ENCODE data around the gene AADACL3.
"Not testable (repeated sequence)": the region's sequence is repeated elsewhere in the genome, so short reads cannot be mapped to it uniquely, and the experiment has no call there.

The AADACL3 gene

DNA sequence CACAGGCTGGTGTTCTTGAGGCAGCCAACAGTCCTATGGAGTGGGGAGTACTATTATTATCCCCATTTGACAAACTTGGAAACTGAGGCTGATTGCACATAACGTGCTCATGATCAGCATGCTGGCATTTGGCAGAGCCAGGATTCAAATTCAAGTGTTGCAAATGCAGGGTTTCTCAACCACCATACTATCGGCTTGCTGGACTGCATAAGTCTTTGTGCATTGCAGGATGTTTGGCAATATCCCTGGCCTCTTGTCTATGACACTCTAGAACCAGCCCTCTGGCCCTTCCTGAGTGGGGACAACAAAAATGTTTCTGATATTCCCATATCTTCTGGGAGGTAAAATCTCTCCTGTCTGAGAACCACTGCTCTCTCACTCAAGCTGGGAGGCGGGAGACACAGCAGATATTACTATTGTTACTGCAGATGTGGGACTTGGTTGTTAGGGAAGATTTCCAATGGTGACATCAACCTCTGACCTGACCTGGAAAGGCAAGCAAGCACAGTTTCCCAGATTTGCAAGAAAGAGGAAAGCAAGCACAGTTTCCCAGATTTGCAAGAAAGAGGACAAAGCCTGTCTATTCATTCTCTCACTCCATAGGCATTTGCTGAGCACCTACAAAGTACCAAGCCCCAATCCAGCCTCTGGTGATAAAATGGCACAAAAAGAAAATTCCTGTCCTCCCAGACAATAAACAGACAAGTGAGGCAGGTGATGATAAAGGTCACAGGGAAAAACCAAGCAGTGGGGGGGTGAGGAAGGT, 1.0 kb upstream of the AADACL3 start:
- peak in 1 of 2 donors; percentile 7 for DNase-seq

DNA sequence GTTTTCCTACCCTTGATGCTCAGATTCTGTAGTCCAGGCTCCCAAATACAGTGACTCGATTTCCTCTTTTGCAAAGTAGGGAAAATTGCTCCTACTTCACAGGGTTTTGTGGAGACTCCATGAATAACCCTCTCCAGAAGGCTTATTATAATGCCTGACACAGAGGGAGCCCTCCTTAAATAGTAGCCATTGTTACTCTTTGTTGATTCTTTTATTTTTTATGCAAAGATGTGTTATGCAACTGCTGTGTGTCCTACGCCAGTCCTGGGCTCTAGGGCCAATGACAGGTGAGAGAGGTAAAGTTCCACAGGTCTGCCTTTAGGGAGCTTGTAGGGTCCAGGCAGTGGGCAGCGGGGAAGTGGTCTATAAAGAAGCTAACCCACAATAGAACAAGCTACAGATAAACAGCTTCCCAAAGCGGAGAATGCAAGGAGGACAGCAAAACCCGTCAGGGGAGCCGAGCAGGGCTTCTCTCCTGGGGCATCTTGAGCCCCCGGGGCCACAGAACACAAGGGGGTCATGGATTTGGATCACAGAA, 1.5 kb downstream of the AADACL3 start:
- DNase-seq, result no peak

DNA sequence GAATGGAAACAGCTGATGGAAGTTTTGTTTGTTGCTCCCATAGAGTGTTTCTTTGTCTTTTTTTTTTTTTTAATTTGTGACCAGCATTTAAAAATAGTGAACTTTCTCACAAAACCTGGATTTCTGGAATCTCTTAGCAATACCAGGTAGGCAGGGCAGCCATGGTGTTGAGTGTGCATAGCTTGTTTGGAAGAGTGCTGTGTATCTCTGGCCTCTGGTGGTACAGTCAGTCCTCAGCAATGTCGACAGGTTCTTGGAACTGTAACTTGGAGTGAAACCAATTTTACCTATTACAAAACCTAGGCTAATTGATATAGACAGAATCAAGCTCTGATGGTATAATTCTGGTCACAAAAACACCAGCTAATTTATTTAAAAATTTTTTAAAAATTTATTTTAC, 6.7 kb downstream of the AADACL3 start:
- DNase-seq, result no peak

DNA sequence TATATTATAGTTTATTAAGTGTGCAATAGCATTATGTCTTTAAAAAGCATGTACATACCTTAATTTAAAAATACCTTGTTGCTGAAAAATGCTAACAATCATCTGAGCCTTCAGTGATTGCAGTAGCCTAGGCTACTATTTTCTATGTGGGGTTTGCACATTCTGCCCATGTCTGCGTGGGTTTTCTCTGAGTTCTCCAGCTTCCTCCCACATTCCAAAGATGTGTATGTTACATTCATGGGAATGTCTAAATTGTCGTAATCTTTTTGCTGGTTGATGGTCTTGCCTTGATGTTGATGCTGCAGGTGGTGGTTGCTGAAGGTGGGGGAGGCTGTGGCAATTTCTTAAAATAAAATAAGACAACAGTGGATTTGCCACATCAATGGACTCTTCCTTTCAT, 12.5 kb downstream of the AADACL3 start:
- no peak for DNase-seq

DNA sequence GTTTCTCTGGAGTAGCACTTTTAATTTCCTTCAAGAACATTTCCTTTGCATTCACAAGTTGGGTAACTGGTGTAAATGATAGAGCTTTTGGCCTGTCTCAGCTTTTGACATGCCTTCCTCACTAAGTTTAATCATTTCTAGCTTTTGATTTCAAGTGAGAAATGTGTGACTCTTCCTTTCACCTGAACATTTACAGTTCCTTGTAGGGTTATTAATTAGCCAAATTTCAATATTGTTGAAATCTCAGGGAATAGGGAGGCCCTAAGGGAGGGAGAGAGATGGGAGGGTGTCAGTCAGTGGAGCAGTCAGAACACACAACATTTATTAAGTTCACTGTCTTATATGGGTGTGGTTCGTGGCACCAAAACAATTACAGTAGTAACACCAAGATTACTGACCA, 14.2 kb downstream of the AADACL3 start:
- no peak for DNase-seq

DNA sequence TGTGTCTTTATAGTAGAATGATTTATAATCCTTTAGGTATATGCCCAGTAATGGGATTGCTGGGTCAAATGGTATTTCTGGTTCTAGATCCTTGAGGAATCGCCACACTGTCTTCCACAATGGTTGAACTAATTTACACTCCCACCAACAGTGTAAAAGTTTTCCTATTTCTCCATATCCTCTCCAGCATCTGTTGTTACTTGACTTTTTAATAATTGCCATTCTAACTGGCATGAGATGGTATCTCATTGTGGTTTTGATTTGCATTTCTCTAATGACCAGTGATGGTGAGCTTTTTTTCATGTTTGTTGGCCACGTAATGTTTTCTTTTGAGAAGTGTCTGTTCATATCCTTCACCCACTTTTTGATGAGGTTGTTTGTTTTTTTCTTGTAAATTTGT, 15.2 kb downstream of the AADACL3 start:
- not testable (repeated sequence) for DNase-seq

DNA sequence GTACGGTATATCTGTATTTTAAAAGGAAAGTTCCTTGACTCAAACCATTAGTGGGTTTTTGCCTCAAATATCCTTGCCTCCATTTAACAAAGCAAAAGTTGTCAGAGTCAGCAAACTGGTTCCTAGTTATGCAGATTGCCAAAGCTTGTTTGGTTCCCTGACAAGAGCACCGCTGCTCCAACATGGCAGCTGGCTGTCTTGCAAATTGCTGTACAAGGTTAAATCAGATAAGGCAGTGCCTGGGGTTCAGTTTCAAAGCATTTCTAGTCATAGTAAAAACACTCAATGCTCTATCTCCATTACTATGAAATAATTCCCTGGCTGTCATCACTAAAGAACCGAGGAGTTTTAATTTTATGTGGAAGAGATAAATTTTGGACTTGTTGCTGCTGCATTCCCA, 18.7 kb downstream of the AADACL3 start:
- no peak for DNase-seq

DNA sequence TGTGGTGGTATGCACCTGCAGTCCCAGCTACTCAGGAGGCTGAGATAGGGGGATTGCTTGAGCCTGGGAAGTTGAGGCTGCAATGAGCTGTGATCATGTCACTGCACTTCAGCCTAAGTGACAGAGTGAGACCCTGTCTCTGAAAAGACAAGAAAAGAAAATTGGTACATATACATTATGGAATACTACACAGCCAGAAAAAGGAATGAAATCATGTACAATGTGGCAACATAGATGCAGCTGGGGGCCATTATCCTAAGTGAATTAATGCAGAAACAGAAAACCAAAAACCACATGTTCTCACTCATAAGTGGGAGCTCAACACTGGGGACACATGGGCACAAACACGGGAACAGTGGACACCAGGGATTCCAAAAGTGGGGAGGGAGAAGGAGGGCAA, 23.0 kb downstream of the AADACL3 start:
- no peak for DNase-seq

DNA sequence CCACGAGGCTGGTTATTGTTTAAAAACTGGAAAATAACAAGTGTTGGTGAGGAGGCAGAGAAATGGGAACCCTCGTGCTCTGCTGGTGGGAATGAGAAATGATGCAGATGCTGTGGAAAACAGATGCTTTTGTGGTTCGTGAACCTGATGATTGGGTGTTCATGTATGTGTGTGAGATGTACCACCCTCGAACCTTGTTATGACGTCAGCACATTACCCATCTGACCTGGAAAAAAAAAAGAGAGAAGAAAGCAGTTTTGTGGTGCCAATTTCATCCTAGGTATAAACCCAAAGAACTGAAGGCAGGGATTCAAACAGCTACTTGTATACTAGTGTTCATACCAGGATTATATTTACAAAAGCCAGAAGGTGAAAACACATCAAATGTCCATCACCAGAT, 23.7 kb downstream of the AADACL3 start:
- no peak for DNase-seq

DNA sequence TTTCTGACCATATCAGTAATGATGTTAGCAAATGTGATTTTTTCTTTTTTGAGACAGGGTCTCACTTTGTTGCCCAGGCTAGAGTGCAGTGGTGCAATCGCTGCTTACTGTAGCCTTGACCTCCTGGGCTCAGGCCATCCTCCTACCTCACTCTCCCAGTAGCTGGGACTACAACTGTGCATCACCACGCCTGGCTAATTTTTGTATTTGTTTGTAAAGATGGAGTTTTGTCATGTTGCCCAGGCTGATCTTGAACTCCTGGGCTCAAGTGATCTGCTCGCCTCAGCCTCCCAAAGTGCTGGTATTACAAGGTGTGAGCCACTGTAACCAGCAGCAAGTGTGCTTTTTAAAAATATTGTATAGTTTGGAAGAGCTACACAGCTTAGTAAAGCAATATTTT, 26.0 kb downstream of the AADACL3 start:
- DNase-seq, result no peak

DNA sequence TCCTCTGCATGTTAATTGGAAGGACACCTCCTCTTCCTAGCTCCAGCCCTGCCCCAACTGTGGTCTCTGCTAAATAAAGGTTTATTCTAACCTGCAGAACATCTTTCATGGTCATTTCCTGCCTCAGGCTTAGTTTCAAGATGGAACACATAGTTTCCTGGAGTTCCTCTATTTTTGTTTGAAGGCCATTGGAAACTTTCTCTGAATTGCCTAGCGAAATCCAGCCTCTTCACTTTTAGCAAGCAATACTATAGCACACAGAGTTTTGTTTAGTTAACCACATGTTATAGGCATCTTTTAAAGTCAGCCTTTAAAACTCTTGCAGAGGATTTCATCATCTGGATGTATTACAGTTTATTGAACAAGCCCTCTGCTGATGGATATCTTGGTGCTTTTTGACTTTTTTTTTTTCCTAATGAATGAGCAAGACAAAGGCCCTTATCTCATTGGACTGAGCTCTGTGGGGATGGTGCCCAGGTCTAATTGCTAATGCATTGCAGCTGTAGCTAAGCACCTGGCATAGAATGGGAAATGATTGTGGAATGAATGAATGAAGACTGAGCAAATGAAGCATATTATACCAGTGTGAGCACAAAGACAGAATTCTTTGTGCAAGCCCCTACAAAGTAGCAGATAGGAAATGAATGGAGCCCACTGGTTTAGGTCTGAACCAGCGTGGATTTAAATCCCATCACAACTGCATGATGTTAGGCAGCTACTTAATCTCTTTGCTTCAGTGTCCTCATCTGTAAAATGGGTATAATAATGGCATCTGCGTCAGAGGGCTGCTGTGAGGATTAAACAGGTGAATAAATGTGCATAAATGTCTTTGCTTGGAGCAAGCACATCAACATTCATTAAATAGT, 29.4 kb downstream of the AADACL3 start:
- no peak for DNase-seq

DNA sequence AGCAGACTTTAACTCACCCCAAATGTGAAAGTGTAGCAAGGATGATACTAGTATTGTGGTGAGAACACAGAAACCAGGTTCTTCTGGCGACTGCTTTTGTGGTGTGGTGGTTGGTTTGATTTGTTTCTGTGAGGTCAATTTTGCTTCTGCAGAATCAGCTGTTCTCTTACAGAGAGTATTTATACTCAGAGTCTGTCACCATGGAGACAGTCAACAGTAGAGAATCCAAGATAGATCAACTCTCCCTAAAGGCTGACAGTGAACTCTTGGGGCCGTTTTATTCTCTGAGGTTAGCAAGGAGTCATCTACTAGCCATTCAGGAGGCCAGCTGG, 30.0 kb downstream of the AADACL3 start, which contains the start of gene CFAP107:
Gene CFAP107 (plus strand): TSS at position 209 of the 332 bp plus-strand sequence. CDS start 231 bp downstream, outside the sequence.
- no peak for DNase-seq

DNA sequence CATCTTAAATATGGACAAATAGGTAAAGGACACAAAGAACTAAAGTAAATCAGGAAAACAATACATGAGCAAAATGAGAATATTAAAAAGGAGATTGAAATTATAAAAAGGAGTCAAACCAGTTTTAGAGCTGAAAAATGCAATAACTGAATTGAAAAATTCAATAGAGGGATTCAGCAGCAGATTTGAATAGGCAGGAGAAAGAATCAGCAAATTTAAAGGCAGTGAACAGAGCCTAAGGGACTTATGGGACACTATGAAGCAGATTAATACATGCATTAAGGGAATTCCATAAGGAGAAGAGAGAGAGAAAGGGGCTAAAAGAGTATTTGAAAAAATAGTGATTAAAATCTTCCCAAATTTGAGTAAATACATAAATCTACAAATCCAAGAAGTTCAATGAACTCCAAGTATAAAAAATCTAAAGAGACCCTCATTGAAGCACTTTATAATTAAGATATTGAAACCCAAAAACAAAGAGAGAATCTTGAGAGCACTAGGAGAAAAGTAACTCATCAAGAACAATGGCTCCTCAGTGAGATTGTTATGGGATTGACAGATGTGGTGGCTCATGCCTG, 33.0 kb downstream of the AADACL3 start:
- no peak for DNase-seq

DNA sequence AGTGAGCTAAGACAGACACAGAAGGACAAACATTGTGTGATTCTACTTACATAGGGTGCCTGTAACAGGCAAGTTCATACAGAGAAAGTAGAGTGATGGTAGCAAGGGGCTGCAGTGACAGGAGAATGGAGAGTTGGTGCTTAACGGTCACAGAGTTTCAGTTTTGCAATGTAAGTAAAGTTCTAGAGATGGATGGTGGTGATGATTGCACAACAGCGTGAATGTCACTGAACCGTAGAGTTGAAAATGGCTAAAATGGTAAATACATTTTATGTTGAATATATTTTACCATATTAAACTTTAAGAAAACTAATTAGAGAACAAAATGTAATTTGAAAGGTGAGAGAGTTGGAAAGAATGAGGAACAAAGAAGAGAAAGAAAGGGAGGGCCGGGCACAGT, 38.8 kb downstream of the AADACL3 start:
- DNase-seq, result no peak

DNA sequence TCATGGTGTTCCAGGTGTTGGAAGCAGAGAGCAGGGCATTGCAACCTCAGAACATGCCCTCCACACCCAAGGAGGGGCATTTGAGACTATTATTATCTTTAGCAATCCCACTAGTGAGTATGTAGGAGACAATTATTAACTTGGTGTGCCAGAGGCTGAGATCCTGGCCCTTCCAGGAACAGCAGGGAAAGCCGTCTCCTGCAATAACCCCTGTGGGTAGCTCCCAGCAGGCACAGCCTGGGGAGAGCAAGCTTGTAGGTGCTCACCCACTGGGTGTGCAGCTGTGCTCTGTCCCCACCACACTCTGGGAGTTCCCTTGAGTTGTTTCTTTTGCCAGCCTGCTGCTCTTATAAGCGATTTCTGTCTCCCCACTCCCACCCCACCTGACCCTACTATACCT, 40.4 kb downstream of the AADACL3 start:
- no peak for DNase-seq

DNA sequence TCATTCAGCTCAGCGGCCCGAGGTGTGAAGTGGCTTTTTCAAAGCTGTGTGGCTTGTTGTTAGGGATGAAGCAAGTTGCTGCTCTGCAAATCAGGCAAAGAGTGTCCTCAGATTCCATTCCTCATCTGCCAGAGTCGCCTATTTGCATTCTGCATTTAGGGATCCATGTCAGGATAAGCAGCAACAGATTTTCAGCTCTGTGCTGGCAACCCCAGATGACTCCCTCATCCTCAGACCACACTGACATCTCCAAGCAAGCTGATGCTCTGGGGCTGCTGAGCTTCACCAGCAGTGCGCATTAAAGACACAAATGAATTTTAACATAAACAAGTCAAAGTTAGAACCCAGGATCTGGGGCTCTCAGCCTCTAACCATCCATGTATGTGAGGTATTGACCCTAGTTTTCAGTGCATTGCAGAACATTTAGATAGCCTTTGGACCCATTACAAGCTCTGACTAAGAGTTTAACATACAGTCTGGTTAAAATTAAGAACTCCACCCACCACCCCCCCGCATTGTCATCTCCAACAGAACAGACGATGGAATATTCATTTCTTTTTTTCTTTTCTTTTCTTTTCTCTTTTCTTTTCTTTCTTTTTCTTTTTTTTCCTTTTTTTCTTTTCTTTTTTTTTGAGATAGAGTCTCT, 41.0 kb downstream of the AADACL3 start:
- no peak for DNase-seq

DNA sequence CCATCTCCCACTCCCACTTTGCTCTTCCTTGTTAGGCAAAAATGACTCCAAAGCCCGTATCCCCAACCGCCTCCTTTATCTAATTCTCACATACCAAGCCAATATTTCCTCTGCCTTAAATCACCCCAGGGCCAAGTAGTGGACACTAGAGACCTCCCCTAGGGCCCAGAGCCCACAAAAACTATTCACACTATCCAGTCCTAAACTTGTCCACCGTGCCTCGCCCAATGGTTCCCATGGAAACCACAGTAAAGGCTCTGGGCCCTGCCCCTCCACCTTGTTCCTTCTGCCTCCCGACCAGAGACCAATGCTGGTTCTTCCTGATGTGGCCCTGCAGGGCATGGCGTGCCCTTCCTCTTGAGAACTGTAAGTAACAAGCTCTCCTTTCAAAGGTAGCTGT, 41.9 kb downstream of the AADACL3 start:
- no peak for DNase-seq

DNA sequence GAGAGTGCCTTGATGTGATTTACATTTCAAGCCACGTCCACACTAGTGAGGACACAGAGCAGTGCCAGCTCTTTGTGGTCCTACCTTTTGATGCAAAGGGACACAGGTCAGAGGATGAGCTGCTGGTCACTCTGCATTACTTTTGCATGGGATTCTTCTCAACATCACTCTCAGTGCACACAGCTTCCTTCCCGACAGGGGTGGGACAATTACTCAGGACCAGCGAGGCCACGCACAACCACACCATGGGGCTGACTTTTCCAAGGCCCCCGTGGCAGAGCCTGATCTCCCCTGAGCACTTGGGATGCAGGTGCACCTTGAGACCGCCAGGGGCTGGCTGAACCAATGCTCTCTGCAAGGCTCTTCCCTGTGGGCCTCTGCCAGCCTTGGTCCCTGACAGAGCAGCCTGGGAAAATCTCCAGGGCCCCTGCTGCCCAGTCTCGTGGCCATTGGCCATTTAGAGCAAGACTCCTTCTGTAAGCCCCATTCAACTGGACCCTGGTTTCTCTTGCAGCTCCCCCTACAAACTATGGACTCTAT, 44.4 kb downstream of the AADACL3 start:
- no peak for DNase-seq

DNA sequence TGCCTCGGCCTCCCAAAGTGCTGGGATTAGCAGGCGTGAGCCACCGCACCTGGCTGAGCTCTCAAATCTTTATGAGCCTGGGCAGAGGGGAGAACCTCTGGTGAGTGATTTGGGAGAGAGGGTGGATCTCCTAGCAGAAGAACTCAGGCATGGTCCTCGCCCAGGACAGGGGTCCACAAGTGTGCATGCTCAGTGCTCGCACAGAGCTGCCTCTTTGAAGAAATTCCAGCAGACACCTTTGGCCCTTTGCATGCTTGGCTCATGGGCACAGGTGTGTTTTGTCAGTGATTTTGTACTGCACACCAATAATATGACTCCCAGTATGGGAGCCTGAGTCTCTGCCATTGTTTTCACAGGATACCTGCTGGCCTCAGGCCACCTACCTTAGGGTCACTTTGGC, 45.9 kb downstream of the AADACL3 start:
- no peak for DNase-seq

DNA sequence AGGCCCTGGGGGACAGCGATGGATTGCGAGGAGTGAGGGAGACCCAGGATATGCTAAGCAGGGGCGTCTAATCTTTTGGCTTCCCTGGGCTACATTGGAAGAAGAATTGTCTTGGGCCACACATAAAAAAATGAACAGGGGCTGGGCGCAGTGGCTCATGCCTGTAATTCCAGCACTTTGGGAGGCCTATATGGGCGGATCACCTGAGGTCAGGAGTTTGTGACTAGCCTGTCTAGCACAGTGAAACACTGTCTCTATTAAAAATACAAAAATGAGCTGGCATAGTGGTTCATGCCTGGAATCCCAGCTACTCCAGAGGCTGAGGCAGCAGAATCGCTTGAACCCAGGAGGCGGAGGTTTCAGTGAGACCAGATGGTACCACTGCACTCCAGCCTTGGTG, 46.9 kb downstream of the AADACL3 start:
- DNase-seq, result no peak

DNA sequence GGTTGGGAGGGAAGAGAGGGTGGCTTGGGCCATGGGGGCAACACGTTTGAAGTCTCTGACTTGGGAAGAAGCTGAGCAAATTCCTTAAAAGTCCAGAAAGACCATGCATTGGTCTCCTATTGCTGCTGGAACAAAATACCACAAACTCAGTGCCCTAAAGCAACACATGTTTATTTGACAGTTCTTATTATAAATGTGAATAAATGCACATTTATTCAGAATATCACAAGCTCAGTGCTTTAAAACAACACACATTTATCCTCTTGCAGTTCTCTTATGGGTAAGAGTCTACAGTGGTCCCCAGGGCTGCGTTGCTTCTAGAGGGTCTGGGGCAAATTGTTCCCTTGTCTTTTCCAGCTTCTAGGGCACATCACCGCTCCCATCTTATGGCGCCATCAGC, 47.6 kb downstream of the AADACL3 start:
- no peak for DNase-seq

DNA sequence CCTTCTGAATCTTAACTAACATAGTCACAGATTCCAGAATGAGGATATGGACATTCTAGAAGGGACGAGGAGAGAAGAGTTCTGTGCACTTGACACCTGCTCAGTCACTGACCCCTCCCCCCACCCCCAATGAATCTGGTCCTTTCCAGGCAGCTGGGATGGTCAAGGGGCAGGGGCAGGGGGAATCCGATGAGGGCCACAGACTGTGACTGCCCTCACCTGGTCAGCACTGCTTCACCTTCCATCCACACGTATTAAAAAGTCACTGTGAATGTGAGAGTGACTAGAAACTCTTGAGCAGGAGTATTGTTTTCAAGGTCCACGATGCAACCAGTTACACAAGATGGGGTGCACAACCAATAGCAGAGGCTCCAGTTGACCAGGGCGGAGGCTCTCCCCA, 48.1 kb downstream of the AADACL3 start:
- DNase-seq, result no peak

DNA sequence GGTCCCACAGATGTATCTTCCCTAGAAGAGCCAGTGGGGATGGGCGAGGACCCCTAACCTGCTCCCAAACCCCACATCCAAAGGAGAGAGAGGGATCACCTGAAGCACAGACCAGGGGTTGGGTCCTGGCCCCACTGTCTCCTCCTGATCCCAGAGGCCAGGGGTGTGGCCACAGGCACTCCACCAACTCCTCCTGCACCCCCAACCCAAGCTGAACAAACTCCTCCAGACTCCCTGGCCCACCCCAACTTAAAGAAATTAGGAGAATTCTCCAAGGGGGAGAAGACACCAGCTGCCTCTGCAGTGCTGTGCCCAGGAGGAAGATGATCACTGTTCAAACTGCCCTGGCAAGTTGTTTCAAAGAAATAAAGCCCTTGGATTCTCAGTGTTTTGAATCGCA, 53.1 kb downstream of the AADACL3 start:
- no peak for DNase-seq
